Omental fat pad (tissue), 4 donors: ENCODE data around the gene VAV3. TPM values are rescaled to one million over a fixed set of nuclear protein-coding genes. Genes with fewer than 3 reads are reported as not detected.
A peak's percentile ranks its signal among the peaks of the same experiment; 100 is the strongest.

Experiments
- ATAC-seq: fragments of 150-250 bp; one replicate; pipeline ENCODE4 v1.9.1; 2016; ENCODE audit warnings: mild to moderate bottlenecking, moderate library complexity; ENCODE audit not compliant: low FRiP score
- DNase-seq: peaks from one replicate; pipeline ENCODE4 v3.0.0-alpha.2; 2019; ENCODE audit warnings: low spot score
- CTCF ChIP-seq, 3 donors: fragments of 450-650 bp; IDR thresholded peaks; one replicate each; pipeline ENCODE4 v1.5.1; 2016 to 2017; ENCODE audit warnings: antibody characterized with exemption in 3 of 3, mild to moderate bottlenecking in 3 of 3, moderate library complexity in 2 of 3
- total RNA-seq, 4 donors: library from RNA; depleted of rRNA; stranded (reverse); fragments of >200 nt; gene quantifications; one replicate each; pipeline ENCODE4 v1.1.0, GENCODE V29; 2016

Gene VAV3
- total RNA-seq, 4 donors from 2014 or later = 5.4 to 10.9 (median 10.2) TPM

- ATAC-seq (no peak), DNase-seq (no peak)
- no peak for TF ChIP-seq CTCF (IDR thresholded peaks at IDR 0.05)
These were observed 389.8 kb downstream of the VAV3 start for GRCh38 chr1:107575226-107575625.

GRCh38 chr1:107574044-107574443 lies 390.9 kb downstream of the VAV3 start:
- no peak for TF ChIP-seq CTCF (IDR thresholded peaks at IDR 0.05)
- DNase-seq (no peak), ATAC-seq (no peak)

GRCh38 chr1:107572674-107573211 lies 392.2 kb downstream of the VAV3 start:
- peak; percentile 94 for ATAC-seq
- TF ChIP-seq CTCF (IDR thresholded peaks at IDR 0.05) = no peak
- no peak for DNase-seq

DNA sequence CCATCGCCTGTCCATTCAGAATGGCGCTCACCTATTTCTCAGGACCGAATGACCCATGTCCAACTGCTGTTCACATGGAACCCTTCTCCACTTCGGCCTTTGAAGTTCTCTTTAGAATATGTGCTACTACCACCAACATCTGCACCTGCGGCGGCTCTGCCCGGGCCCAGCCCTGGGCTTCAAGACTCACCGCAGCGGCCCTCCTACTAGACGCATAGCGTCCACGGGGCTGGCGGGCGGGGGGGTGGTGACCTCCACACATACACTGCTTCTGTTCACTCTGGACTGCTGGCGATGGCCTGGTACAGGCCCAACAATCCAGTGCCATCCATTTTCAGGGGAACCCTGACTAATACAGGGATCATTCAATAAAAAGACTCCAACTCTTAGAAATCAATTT lies 394.2 kb downstream of the VAV3 start:
- DNase-seq = no peak
- TF ChIP-seq CTCF (IDR thresholded peaks at IDR 0.05) = no peak
- no peak for ATAC-seq

DNA sequence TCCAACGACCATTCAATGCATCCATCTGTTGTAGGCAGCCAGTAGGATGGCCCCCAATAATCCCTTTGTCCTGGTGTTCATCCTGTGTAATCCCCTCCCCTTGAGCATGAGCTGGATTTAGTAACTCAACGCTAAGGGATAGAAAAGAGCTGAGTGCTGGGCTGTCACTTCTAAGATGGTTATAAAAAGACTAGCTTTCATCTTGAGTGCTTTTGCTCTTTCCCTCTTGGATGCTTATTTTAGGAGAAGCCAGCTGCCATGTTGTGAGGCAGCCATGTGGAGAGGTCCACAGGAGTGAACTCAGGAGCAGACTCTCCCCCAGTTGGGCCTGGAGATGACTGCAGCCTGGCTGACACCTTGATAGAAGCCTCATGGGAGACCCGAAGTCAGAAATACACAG lies 401.5 kb downstream of the VAV3 start:
- no peak for ATAC-seq
- no peak for DNase-seq
- TF ChIP-seq CTCF (IDR thresholded peaks at IDR 0.05) = no peak

- no peak for TF ChIP-seq CTCF (IDR thresholded peaks at IDR 0.05)
- ATAC-seq (no peak), DNase-seq (no peak)
These were observed 405.1 kb downstream of the VAV3 start for GRCh38 chr1:107559881-107560280.

- DNase-seq (no peak), ATAC-seq (no peak)
- TF ChIP-seq CTCF (IDR thresholded peaks at IDR 0.05) = no peak
These were observed 407.9 kb downstream of the VAV3 start for GRCh38 chr1:107557095-107557494.
